Type B pancreatic cell (in vitro differentiated cells): ENCODE measurements around the gene USP2. TPM values are rescaled to one million over a fixed set of nuclear protein-coding genes. Genes with fewer than 3 reads are reported as not detected.
A peak's percentile ranks its signal among the peaks of the same experiment; 100 is the strongest.

Experiments
- DNase-seq: peaks from one replicate; pipeline ENCODE4 v3.0.0; 2021; ENCODE audit warnings: mixed read lengths; ENCODE audit not compliant: unreplicated experiment; ENCODE audit errors: extremely low spot score
- H3K27ac Mint-ChIP-seq: 2 replicates; pipeline ENCODE4 v1.8.0; 2021; ENCODE audit warnings: mild to moderate bottlenecking, mixed read lengths
- H3K27me3 Mint-ChIP-seq: 2 replicates; pipeline ENCODE4 v1.8.0; 2021; ENCODE audit warnings: mixed read lengths
- H3K36me3 Mint-ChIP-seq: 2 replicates; pipeline ENCODE4 v1.8.0; 2021; ENCODE audit warnings: mixed read lengths
- H3K4me1 Mint-ChIP-seq: one replicate; pipeline ENCODE4 v1.8.0; 2021; ENCODE audit warnings: mixed read lengths; ENCODE audit not compliant: unreplicated experiment
- H3K4me3 Mint-ChIP-seq: 2 replicates; pipeline ENCODE4 v1.8.0; 2021; ENCODE audit warnings: mild to moderate bottlenecking, mixed read lengths
- H3K9me3 Mint-ChIP-seq: 2 replicates; pipeline ENCODE4 v1.8.0; 2021; ENCODE audit warnings: mixed read lengths
- CTCF ChIP-seq: fragments of 200-600 bp; sonication (generic); conservative IDR thresholded peaks from 2 replicates; pipeline ENCODE4 v1.5.0; 2021; ENCODE audit warnings: antibody characterized with exemption, mild to moderate bottlenecking
- total RNA-seq: library from RNA; stranded (reverse); gene quantifications from 2 replicates; pipeline ENCODE4 v1.2.1, GENCODE V29; 2021; ENCODE audit warnings: low replicate concordance

USP2 gene
- total RNA-seq, 1 donor from 2014 or later, result 8.2 TPM

GRCh38 chr11:119335091-119335654 lies 46.3 kb downstream of the USP2 start:
- peaks cover 14% of the 10 kb centered on the region for H3K27me3 Mint-ChIP-seq
- H3K27ac Mint-ChIP-seq, result peak overlapping the region; percentile 99
- peak overlapping the region; percentile 100 for H3K4me3 Mint-ChIP-seq
- no peaks in the 10 kb centered on the region for H3K36me3 Mint-ChIP-seq
- TF ChIP-seq CTCF, result no peak
- no peak for DNase-seq
- H3K4me1 Mint-ChIP-seq, result peaks cover 41% of the 10 kb centered on the region
- H3K9me3 Mint-ChIP-seq, result no peaks in the 10 kb centered on the region

GRCh38 chr11:119334174-119334930 lies 47.1 kb downstream of the USP2 start, which contains the start of gene RNF26:
TSS of gene RNF26 (plus strand) at chr11:119334527. CDS start at chr11:119335123, 596 bp downstream.
- Mint-ChIP-seq H3K4me3 (peak within 1 kb of the TSS; percentile 100), H3K9me3 (no peaks in the 10 kb centered on the region), H3K27ac (peak within 1 kb of the TSS; percentile 99), H3K27me3 (peaks cover 16% of the 10 kb centered on the region), H3K36me3 (no peaks in the 10 kb centered on the region), H3K4me1 (peaks cover 41% of the 10 kb centered on the region)
- TF ChIP-seq CTCF, result no peak
- peak; percentile 94 for DNase-seq

GRCh38 chr11:119332111-119332765 lies 49.3 kb downstream of the USP2 start:
- DNase-seq, result no peak
- H3K4me1 Mint-ChIP-seq, result peaks cover 28% of the 10 kb centered on the region
- TF ChIP-seq CTCF, result no peak
- H3K36me3 Mint-ChIP-seq, result no peaks in the 10 kb centered on the region
- no peak overlapping the region for H3K27ac Mint-ChIP-seq
- peak overlapping the region; percentile 22 for H3K4me3 Mint-ChIP-seq
- no peaks in the 10 kb centered on the region for H3K9me3 Mint-ChIP-seq
- H3K27me3 Mint-ChIP-seq, result peaks cover 9% of the 10 kb centered on the region

GRCh38 chr11:119330237-119330636 lies 51.3 kb downstream of the USP2 start:
- peaks cover 18% of the 10 kb centered on the region for H3K4me1 Mint-ChIP-seq
- no peak overlapping the region for H3K4me3 Mint-ChIP-seq
- peaks cover 9% of the 10 kb centered on the region for H3K27me3 Mint-ChIP-seq
- no peak for TF ChIP-seq CTCF
- no peaks in the 10 kb centered on the region for H3K36me3 Mint-ChIP-seq
- no peaks in the 10 kb centered on the region for H3K9me3 Mint-ChIP-seq
- no peak overlapping the region for H3K27ac Mint-ChIP-seq
- DNase-seq, result no peak

- no peak for DNase-seq
- no peaks in the 10 kb centered on the region for H3K36me3 Mint-ChIP-seq
- no peaks in the 10 kb centered on the region for H3K9me3 Mint-ChIP-seq
- no peak for TF ChIP-seq CTCF
- no peak overlapping the region for H3K27ac Mint-ChIP-seq
- H3K27me3 Mint-ChIP-seq, result peaks cover 9% of the 10 kb centered on the region
- H3K4me1 Mint-ChIP-seq, result peaks cover 16% of the 10 kb centered on the region
- H3K4me3 Mint-ChIP-seq, result no peak overlapping the region
Observed at GRCh38 chr11:119329320-119329719, 52.2 kb downstream of the USP2 start.
